GM04504 (cell line): ENCODE data around the gene MSI2.
"Not testable (repeated sequence)": the region's sequence is repeated elsewhere in the genome, so short reads cannot be mapped to it uniquely, and the experiment has no call there.

Source experiments
- DNase-seq: peaks from one replicate; pipeline ENCODE4 v3.0.0-alpha.2; 2012; ENCODE audit warnings: low read depth

Gene MSI2

GRCh38 chr17:57484826-57485565 lies 228.7 kb downstream of the MSI2 start:
- no peak for DNase-seq

GRCh38 chr17:57485566-57485865 lies 229.2 kb downstream of the MSI2 start:
- DNase-seq, result no peak

DNA sequence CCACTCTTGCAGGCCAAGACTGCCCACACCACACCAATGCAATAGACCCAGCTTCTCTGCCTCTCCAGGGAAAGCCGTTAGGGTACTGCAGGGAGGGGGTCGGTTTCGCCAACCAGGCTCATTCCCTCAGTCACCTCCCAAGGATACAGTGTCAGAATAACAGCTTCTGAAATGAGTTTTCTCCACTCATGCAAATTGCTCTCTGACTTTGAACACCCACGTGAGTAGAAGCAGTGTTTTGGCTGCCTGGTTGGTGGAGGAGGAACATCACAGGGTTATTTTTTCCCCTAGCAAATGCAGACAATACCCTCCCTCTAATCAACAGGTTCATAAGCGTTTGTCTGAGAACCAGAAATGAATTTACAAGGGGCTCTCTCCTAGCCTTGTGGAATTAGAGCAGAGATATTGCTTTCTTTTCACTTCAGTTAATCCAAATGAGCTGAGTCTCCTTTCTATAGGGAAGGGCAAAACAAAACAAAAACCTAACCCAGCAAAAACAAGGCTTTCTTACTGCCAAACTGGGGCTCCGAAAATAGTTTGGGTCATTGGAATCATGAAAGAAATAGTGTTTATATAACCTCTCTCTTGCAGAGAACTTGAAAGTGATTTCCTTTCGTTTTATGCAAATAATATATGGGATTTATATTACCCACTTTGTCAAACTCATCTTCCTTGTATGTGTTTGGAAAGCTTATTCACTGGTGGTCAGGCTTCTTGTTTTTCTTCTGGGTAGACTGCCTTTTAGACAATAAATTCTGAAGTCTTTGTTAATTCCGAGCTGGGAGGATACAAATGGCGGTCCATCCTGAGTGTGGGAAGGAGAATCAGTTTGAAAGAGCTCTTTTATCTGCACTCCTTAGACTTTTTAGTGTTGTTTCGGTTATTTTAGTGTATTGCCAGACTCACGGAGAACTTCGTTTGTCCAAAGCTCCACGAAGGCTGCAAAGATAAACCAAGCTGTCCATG lies 229.9 kb downstream of the MSI2 start:
- DNase-seq, result no peak

DNA sequence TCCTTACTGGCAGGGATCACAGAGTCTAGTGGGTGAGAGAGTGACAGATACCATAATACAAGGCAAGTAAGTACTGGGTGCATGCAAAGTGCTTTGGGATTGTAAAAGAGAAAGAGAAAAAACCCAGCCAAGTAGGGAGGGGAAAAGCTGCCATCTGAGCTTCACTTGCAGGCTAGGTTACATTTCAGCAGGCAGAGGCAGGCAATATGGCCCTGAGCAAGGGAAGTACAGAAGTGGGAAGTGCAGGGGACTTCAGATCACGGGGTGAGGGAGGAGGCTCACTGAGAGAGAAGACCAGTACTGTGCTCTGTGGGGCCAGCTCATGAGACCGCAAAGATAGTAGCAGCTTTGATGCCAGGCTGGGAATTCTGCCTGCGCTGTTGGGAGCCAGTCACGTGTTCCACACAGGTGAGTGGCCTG lies 230.6 kb downstream of the MSI2 start:
- DNase-seq, result no peak

DNA sequence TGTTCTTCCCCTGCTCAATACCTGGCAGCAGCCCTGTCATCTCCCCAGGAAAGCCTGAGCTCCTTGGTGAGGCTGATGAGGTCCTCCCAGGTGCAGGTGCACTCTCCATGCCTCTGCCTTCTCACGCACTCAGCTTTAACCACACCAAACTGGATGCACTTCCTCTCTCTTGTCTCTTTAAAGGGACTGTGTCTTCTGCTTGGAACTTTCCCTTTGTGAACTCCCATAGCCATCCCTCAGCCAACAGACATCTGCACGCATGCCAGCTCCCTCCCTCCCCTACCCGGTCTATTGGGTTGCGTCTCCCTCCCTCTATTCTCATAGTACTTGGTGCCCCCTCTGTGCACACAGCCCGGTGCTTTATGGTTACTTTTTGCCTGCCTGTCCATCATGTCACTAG lies 231.2 kb downstream of the MSI2 start:
- DNase-seq, result no peak

DNA sequence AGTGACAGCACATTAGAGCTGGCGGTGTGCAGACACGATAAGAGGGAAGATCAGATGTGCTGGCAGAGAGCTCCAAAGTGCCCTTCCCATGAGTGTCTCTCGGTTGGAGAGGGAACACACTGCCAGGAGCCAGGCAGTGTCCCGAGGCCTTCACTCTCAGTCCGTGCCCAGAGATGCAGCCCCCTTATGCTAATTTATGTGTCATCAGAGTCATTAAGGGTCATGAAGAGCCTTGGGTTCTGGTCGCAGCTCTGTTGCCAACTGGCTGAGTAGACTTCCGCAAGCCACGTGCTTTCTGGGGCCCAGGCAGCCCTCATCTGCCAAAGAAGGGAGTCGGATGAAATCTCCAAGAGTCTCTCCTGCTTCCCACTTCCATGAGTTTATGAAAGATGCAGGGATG lies 232.5 kb downstream of the MSI2 start:
- no peak for DNase-seq

GRCh38 chr17:57489321-57489720 lies 233.0 kb downstream of the MSI2 start:
- no peak for DNase-seq

DNA sequence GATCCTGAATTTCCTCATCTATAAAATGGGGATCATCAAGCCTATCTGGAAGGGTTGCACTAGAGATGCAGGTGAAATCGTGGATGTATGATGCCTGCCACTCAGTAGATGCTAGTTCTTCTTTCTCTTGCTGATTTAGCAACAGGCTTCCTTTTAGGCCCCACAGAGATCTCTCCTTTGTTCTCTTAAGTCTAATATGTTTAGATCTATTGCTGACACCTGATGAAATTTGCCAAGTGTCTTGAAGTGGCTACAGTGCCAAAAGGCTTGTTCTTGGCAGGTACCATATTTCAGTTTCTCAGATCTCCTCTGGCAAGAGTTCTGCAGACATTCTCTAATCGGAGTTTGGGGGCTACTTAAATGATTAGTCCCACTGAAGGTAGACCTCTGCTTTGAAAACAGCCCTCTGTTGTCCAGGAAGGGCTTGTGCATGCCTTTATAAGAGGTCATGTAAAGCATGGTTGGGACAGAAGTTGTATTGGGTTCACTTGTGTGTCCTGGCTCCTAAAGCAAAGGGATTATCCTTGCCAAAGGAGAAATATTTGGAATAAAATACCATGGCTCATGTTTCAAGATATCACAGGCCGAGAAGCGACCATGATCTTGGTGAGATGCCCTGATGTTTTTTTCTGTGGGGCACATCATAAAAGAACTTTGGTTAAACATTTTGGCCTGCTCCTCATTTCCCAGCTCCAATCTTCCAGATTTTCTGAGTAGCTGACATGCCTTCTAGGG lies 234.0 kb downstream of the MSI2 start:
- no peak for DNase-seq

GRCh38 chr17:57490890-57491289 lies 234.6 kb downstream of the MSI2 start:
- no peak for DNase-seq

DNA sequence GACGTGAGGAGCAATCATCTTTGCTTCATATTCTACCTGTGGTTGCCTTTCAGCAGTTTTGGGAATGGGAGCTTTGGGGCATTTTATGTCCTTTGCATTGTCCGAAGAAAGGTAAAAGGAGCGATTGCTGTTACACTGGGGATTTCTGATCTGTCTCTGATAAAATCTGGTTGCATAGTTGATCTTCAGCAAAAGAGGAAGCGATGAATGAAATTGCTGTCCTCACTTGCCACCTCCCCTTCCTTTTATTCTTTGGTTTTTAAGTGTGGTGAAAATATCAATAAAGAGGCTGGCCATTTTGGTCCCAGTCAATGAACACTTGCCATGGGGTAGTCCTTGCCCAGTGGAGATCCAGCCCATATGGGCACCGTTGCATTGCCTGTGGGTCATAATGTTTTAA lies 236.8 kb downstream of the MSI2 start:
- no peak for DNase-seq

DNA sequence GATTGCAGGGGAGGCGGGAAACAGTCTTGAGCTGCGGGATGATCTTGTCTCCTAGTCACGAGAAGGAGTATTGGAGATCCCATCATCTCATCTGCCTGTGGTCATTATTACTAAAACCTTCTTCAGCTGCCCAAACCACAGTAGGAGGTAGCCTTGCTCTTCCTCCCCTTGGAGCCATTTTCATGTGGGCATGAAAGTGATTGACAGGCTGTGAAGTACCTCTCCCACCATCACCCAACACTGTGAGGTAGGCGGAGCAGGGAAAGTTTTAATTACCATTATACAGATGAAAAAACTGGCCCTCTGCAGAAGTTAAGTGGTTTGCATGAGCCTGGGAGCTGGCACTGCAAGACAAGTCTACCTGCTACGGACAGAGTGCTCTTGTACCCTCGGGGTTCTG lies 237.3 kb downstream of the MSI2 start:
- no peak for DNase-seq

- no peak for DNase-seq
Observed at GRCh38 chr17:57494443-57494842, 238.1 kb downstream of the MSI2 start.

- no peak for DNase-seq
Observed at GRCh38 chr17:57495771-57496170, 239.4 kb downstream of the MSI2 start.

DNA sequence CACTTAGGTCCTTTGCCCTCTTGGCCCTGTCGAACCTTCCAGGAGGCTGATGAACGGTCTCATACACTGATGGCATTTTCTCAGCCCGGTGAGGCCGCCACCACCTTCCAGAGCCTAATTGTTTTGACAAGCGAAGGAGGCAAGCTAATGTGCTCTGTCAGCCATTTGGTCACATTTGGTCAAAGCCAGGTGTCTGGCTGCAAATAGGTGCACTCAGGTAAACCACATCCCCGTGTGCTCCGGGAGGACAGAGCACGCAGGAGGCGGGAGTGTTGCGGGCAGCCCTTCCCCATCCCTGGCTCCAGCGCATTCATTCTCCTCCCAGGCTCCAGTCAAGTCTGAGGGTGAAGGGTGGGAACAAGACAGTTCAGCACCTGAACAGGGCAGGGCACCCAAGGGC lies 240.1 kb downstream of the MSI2 start:
- DNase-seq, result no peak

DNA sequence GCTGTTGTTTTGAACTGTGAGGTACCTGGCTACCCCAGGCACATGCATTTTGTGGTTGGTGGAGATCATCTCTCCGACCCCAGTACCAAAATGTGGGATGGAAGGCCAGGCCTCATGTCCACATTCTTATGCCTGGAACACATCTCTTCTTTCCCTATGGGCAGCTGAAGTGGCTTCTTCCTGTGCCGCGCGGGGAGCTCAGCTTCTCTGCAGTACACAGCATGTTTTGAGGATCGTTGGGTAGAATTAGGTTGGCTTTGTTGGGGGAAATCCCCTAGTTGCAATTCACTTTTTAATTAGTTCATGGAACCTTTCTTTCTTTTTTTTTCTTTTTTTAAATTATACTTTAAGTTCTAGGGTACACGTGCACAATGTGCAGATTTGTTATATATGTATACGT lies 242.1 kb downstream of the MSI2 start:
- no peak for DNase-seq

GRCh38 chr17:57499221-57499620 lies 242.9 kb downstream of the MSI2 start:
- DNase-seq, result not testable (repeated sequence)

DNA sequence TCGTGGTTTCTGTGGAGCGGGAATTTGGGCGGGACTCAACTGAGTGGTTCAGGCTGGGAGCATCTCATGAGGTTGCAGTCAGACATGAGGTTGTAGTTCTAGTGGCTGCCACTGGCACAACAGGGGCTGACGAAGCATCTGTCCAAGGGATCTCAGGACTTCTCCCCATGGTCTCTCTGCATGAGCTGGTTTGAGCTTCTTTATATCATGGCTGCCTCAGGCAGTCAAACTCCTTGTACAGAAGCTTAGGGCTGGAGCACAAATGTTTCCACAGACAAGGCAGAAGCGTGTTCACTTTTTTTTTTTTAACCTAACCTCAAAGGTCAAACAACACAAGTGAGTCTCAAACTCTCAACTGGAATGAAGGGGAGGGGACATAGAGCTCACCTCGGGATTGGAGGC lies 243.3 kb downstream of the MSI2 start:
- no peak for DNase-seq

- DNase-seq, result no peak
Observed at GRCh38 chr17:57501016-57501415, 244.7 kb downstream of the MSI2 start.

GRCh38 chr17:57502022-57502421 lies 245.7 kb downstream of the MSI2 start:
- no peak for DNase-seq

DNA sequence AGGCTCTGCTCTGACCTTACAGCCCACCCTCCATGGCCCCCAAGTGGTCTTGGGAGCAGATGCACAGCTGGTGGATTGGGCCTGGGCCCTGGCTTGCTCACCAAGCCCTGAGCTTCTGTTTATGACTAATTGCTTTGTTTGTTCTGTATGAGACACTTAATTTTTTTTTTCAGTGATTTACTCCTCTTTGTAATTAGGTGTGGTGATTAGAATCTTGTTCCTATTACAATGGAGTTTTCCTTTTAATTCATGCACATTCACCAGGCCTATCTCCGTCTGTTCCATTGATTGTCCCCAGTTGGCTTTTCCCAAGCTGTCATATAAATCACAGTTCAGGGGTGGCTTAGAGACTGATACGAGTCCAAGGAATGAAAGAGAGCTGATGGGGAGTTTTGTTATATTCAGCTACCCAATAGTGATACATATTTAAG lies 246.5 kb downstream of the MSI2 start:
- no peak for DNase-seq

GRCh38 chr17:57504208-57504607 lies 247.9 kb downstream of the MSI2 start:
- DNase-seq, result no peak

DNA sequence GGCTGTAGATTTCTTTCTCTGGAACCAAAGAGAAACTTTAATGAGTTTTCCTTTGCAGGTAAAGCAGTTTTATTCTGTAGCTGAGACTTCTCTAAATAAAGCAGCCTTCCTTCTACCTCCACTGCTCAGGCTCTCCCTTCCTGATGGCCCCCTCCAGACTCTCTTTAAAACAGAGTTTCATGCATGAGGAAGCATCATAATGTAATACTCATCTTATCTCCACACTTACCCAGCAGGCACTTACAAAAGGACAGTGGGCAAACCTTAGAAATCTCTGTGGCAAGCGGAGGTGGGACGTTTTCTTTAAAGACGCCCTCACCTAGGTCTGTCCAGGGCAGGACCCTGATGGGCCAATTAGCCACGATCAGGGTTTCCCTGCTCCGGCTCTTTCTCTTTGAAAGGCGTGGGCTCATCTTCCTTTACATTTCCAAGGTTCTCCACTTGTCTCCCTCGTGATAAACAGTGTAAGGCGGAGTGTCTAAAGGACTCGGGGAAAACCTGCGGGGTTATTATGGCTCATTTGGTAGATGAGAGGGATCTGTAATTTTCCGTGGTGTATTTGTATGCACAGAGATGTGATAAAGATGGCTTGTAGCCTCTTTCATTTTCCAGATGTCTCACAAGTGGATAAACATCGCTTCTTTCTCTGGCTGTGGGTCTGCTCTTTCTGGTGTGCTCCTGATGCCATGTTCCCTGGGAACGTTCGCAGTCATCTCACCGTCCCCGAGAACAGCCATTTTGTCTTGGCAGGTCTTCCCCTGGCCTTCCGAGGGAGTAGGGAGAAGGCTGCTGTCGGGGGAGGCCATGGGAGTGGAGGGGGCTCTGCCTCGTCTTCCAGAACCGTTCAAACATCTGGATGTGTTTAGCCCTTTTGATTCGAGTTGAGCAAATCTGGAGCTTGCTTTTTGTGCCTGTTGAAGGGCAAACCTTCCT lies 249.8 kb downstream of the MSI2 start:
- no peak for DNase-seq
